Amniotic epithelial cell (primary cell): ENCODE data around the gene EP400.
"Not testable (repeated sequence)": the region's sequence is repeated elsewhere in the genome, so short reads cannot be mapped to it uniquely, and the experiment has no call there.

Experiments used
- DNase-seq: peaks from one replicate; pipeline ENCODE4 v3.0.0-alpha.2; 2010; ENCODE audit warnings: low read depth

Gene EP400

GRCh38 chr12:131948713-131949430, 870 bp upstream of the EP400 start:
- peak; percentile 53 for DNase-seq

GRCh38 chr12:131950182-131950913, 606 bp downstream of the EP400 start:
- DNase-seq = no peak

- not testable (repeated sequence) for DNase-seq
These were observed 4.1 kb downstream of the EP400 start for GRCh38 chr12:131953810-131954209.

GRCh38 chr12:131954460-131954859, 4.7 kb downstream of the EP400 start:
- DNase-seq = not testable (repeated sequence)

GRCh38 chr12:131959116-131959515, 9.4 kb downstream of the EP400 start:
- peak; percentile 25 for DNase-seq

GRCh38 chr12:131959641-131960589, 10.2 kb downstream of the EP400 start:
- no peak for DNase-seq

GRCh38 chr12:131960590-131961325, 11.0 kb downstream of the EP400 start:
- DNase-seq = not testable (repeated sequence)

- not testable (repeated sequence) for DNase-seq
These were observed 11.6 kb downstream of the EP400 start for GRCh38 chr12:131961328-131961727.

- DNase-seq = no peak
These were observed 12.3 kb downstream of the EP400 start for GRCh38 chr12:131962069-131962468.

GRCh38 chr12:131963381-131963780, 13.6 kb downstream of the EP400 start:
- DNase-seq = no peak

GRCh38 chr12:131965073-131965472, 15.3 kb downstream of the EP400 start:
- DNase-seq = no peak

GRCh38 chr12:131971226-131971625, 21.5 kb downstream of the EP400 start:
- DNase-seq = no peak

GRCh38 chr12:131975228-131975627, 25.5 kb downstream of the EP400 start:
- DNase-seq = no peak

GRCh38 chr12:131979606-131980005, 29.9 kb downstream of the EP400 start:
- no peak for DNase-seq

- DNase-seq = peak; percentile 51
These were observed 30.5 kb downstream of the EP400 start for GRCh38 chr12:131980263-131980662.

GRCh38 chr12:131981388-131981787, 31.6 kb downstream of the EP400 start:
- DNase-seq = no peak

- no peak for DNase-seq
These were observed 32.3 kb downstream of the EP400 start for GRCh38 chr12:131982041-131982440.

- no peak for DNase-seq
These were observed 33.3 kb downstream of the EP400 start for GRCh38 chr12:131983026-131983425.

- DNase-seq = no peak
These were observed 33.8 kb downstream of the EP400 start for GRCh38 chr12:131983554-131983953.

- DNase-seq = no peak
These were observed 34.6 kb downstream of the EP400 start for GRCh38 chr12:131984334-131984733.

- DNase-seq = peak; percentile 17
These were observed 35.8 kb downstream of the EP400 start for GRCh38 chr12:131985510-131985875.

GRCh38 chr12:131986361-131986760, 36.6 kb downstream of the EP400 start:
- DNase-seq = no peak
